Measurements from ENCODE around the gene CYCS. TPM values are rescaled to one million over a fixed set of nuclear protein-coding genes. Genes with fewer than 3 reads are reported as not detected.

CYCS gene
- total and polyA plus RNA-seq, 2 of the 8 experiments (the other 6 are each of a cell fraction or from before 2014, with no cell fraction given), result 48.6 to 229 TPM

DNA sequence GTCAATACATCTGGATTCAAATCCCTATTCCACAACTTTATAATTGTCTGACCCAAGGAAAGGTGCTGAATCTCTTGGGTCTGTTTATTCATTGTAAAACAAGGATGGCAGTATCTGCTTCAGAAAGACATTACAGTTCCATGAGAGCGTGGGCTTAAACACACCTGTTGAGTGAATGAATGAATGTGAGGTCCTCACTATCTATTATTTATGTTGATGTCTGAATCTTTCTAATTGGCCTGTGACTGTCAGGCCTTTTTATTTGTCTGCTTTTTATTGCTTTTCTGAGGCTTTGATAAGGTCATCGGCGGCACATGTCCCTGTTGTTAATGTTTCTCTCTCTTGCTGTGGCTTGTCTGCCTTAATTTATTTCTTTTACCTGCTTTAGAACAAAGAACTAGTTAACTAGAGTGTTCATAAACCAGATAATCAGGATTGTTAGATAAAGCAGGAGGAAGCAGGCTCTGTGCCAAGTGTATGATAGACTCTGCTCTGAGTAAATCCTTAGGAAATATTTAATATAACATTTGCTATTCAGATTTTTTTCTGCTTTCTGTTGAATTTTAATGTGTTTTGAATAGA, 42.3 kb upstream of the CYCS start (continued):
- TF ChIP-seq RBBP5 (IDR thresholded peaks at IDR 0.05; ENCODE audit: borderline replicate concordance, low read depth, low read length) (no peak), NRF1 (IDR thresholded peaks at IDR 0.05; ENCODE audit: low read depth, low read length) (no peak), SAP30 (IDR thresholded peaks at IDR 0.05; ENCODE audit: insufficient read depth, insufficient replicate concordance, low read length) (no peak)
